SU-DHL-6 (cell line): ENCODE results near the gene NKX2-2.

ENCODE experiments used
- EZH2phosphoT487 ChIP-seq: fragments of 200-600 bp; sonication (generic), shearing (Covaris generic); conservative IDR thresholded peaks from 2 replicates; pipeline ENCODE4 v1.6.1; 2018; ENCODE audit warnings: mild to moderate bottlenecking, antibody characterized with exemption, low read length, moderate library complexity, mixed read lengths
- TF ChIP-seq, protein P1 (sequence below): fragments of 200-600 bp; sonication (generic); IDR thresholded peaks from one replicate; pipeline ENCODE4 v1.5.1; 2017; ENCODE audit warnings: antibody characterized with exemption, mild to moderate bottlenecking, low read length, moderate library complexity; ENCODE audit not compliant: insufficient read depth, poor library complexity, severe bottlenecking

DNA sequence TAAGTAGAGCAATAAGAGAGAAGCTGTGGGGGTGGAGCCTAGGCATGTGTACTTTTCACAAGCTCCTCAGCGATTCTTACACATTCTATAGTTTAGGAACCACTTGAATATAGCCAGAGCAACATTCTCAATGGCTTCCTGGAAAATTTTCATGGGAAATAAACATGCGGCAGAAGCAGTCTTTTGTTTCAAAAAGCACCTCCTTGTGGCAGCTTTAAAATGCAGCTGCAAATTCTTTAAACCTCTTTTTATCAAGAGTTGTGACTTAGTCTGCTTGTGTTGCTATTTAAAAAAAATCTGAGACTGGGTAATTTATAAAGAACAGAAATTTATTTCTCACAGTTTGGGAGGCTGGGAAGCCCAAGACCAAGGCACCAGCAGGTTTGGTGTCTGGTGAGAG is 23.8 kb downstream of the NKX2-2 start:
- TF ChIP-seq, protein P1, sequence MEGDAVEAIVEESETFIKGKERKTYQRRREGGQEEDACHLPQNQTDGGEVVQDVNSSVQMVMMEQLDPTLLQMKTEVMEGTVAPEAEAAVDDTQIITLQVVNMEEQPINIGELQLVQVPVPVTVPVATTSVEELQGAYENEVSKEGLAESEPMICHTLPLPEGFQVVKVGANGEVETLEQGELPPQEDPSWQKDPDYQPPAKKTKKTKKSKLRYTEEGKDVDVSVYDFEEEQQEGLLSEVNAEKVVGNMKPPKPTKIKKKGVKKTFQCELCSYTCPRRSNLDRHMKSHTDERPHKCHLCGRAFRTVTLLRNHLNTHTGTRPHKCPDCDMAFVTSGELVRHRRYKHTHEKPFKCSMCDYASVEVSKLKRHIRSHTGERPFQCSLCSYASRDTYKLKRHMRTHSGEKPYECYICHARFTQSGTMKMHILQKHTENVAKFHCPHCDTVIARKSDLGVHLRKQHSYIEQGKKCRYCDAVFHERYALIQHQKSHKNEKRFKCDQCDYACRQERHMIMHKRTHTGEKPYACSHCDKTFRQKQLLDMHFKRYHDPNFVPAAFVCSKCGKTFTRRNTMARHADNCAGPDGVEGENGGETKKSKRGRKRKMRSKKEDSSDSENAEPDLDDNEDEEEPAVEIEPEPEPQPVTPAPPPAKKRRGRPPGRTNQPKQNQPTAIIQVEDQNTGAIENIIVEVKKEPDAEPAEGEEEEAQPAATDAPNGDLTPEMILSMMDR = no peak
- TF ChIP-seq EZH2phosphoT487 = no peak
